Ovary (tissue), 3 donors: ENCODE results near the gene ILF2.

ENCODE experiments used
- POLR2A ChIP-seq: fragments of 450-650 bp; IDR thresholded peaks from one replicate; pipeline ENCODE4 v1.6.1; 2017; ENCODE audit warnings: antibody characterized with exemption, mild to moderate bottlenecking, moderate library complexity
- TF ChIP-seq, protein P1 (sequence below), 3 donors: fragments of 450-650 bp in 2 of 3; fragments of 200-600 bp in 1 of 3; IDR thresholded peaks; one replicate each; pipeline versions ENCODE4 v1.5.1 to v1.8.0; 2016 to 2022; ENCODE audit warnings: antibody characterized with exemption in 3 of 3, mild to moderate bottlenecking in 1 of 3
- donor health status: DM: no; HTN: no; CAD: no.

DNA sequence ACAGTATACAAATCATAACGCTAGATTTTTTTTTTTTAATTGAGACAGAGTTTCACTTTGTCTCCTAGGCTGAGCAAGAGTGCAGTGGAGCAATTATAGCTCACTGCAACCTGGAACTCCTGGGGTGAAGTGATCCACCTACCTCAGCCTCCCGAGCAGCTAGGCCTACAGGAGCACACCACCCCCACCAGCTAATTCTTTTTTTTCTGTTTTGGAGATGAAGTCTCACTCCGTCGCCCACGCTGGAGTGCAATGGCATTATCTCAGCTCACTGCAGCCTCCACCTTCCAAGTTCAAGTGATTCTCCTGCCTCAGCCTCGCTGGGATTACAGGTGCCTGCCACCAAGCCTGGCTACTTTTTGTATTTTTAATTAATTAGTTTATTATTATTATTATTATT, 29.0 kb upstream of the ILF2 start:
- TF ChIP-seq POLR2A: no peak
- TF ChIP-seq, protein P1, sequence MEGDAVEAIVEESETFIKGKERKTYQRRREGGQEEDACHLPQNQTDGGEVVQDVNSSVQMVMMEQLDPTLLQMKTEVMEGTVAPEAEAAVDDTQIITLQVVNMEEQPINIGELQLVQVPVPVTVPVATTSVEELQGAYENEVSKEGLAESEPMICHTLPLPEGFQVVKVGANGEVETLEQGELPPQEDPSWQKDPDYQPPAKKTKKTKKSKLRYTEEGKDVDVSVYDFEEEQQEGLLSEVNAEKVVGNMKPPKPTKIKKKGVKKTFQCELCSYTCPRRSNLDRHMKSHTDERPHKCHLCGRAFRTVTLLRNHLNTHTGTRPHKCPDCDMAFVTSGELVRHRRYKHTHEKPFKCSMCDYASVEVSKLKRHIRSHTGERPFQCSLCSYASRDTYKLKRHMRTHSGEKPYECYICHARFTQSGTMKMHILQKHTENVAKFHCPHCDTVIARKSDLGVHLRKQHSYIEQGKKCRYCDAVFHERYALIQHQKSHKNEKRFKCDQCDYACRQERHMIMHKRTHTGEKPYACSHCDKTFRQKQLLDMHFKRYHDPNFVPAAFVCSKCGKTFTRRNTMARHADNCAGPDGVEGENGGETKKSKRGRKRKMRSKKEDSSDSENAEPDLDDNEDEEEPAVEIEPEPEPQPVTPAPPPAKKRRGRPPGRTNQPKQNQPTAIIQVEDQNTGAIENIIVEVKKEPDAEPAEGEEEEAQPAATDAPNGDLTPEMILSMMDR (IDR thresholded peaks at IDR 0.05): no peak
